Measurements from ENCODE around the gene DNAH7.

Gene DNAH7

GRCh38 chr2:195863121-195863520, 205.5 kb downstream of the DNAH7 start:
- DNase-seq (ENCODE audit: low spot score), result no peak

GRCh38 chr2:195861821-195862220, 206.8 kb downstream of the DNAH7 start:
- no peak for DNase-seq (ENCODE audit: low spot score)

- DNase-seq (ENCODE audit: low spot score), result no peak
These were observed 209.1 kb downstream of the DNAH7 start for GRCh38 chr2:195859513-195859912.

GRCh38 chr2:195857132-195857531, 211.5 kb downstream of the DNAH7 start:
- no peak for DNase-seq (ENCODE audit: low spot score)

- DNase-seq (ENCODE audit: low spot score), result no peak
These were observed 217.9 kb downstream of the DNAH7 start for GRCh38 chr2:195850764-195851163.

GRCh38 chr2:195848119-195848899, 220.3 kb downstream of the DNAH7 start:
- no peak for DNase-seq (ENCODE audit: low spot score)

GRCh38 chr2:195842932-195843331, 225.7 kb downstream of the DNAH7 start:
- DNase-seq (ENCODE audit: low spot score), result no peak

GRCh38 chr2:195838002-195838401, 230.6 kb downstream of the DNAH7 start:
- DNase-seq (ENCODE audit: low spot score), result no peak

- DNase-seq (ENCODE audit: low spot score), result no peak
These were observed 232.6 kb downstream of the DNAH7 start for GRCh38 chr2:195836002-195836401.

- DNase-seq (ENCODE audit: low spot score), result no peak
These were observed 233.8 kb downstream of the DNAH7 start for GRCh38 chr2:195834836-195835235.

- no peak for DNase-seq (ENCODE audit: low spot score)
These were observed 237.4 kb downstream of the DNAH7 start for GRCh38 chr2:195830968-195831950.

- DNase-seq (ENCODE audit: low spot score), result no peak
These were observed 244.2 kb downstream of the DNAH7 start for GRCh38 chr2:195824478-195824877.

- DNase-seq (ENCODE audit: low spot score), result no peak
These were observed 245.4 kb downstream of the DNAH7 start for GRCh38 chr2:195823206-195823605.

- DNase-seq (ENCODE audit: low spot score), result no peak
These were observed 247.1 kb downstream of the DNAH7 start for GRCh38 chr2:195821566-195821932.

GRCh38 chr2:195820867-195821565, 247.6 kb downstream of the DNAH7 start:
- no peak for DNase-seq (ENCODE audit: low spot score)

- no peak for DNase-seq (ENCODE audit: low spot score)
These were observed 248.3 kb downstream of the DNAH7 start for GRCh38 chr2:195820373-195820772.

- DNase-seq (ENCODE audit: low spot score), result no peak
These were observed 249.4 kb downstream of the DNAH7 start for GRCh38 chr2:195819276-195819675.

- DNase-seq (ENCODE audit: low spot score), result no peak
These were observed 250.1 kb downstream of the DNAH7 start for GRCh38 chr2:195818526-195818925.

GRCh38 chr2:195818106-195818505, 250.5 kb downstream of the DNAH7 start:
- no peak for DNase-seq (ENCODE audit: low spot score)

GRCh38 chr2:195815083-195815482, 253.6 kb downstream of the DNAH7 start:
- no peak for DNase-seq (ENCODE audit: low spot score)

- DNase-seq (ENCODE audit: low spot score), result no peak
These were observed 255.2 kb downstream of the DNAH7 start for GRCh38 chr2:195813421-195813820.

- no peak for DNase-seq (ENCODE audit: low spot score)
These were observed 258.1 kb downstream of the DNAH7 start for GRCh38 chr2:195810340-195811098.

Measured in ecto neural progenitor cell (in vitro differentiated cells).